Measurements from ENCODE around the gene KLF6.

GRCh38 chr10:3833046-3833445 is 48.0 kb upstream of the KLF6 start:
- no peak for TF ChIP-seq CTCF (conservative IDR thresholded peaks at IDR 0.05; ENCODE audit: low read depth, low read length)
- TF ChIP-seq EZH2 (IDR thresholded peaks at IDR 0.05; ENCODE audit: borderline replicate concordance, low read depth, low read length, poor library complexity, severe bottlenecking): no peak

Data from A673 (cell line).